ENCODE results near the gene SH3RF3. TPM values are rescaled to one million over a fixed set of nuclear protein-coding genes. Genes with fewer than 3 reads are reported as not detected.

SH3RF3 gene
- total and polyA plus RNA-seq, 9 of the 15 experiments (the other 6 are each of a cell fraction or from before 2014, with no cell fraction given): 0.02 TPM; not detected in 8

DNA sequence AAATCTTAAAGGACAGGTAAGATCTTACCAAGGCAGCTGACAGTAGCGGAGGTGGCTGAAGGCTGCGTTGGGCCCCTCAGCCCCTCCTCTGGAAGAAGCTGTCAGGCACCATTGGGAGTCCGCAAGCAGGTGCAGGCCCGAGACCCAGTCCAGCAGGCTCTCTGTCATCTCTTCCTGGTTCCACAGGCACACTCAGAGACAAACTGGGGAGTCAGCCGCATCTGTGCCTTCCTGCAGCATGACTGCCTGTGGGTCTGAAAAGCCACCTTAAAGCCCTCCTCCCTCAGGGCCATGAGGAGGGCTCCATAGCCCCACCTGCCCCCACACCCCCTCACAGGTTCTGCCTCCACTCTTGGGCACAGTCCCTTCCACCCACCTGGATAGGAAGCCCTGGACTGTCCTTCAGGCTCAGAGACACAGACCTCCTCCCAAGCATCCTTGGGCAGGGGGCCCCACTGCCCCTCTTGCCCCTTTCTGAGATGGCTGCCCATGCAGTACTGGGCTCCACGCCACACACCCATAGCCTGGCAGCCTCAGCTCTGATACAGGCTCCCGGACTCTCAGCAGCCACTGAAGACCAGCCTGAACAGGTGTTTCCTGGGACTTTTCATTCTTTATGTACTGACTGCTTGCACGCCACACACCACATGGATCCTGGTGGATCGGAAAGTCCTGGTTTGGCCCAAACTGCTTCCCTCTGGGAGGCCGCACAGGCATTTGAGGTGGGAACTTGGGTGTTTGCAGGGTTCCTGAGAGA, 245.0 kb downstream of the SH3RF3 start:
- H3K36me3 ChIP-seq (ENCODE audit: control insufficient read depth, insufficient read depth, low read length): no peaks in the 10 kb centered on the region
- no peak overlapping the region for H3K4me3 ChIP-seq
- WGBS (ENCODE audit: insufficient coverage, low coverage, missing lambda C conversion rate): under 1% methylated on average over 10 of the region's 10 CpGs
- H3K9ac ChIP-seq (ENCODE audit: insufficient read depth in 1 of 2, low read depth in 2 of 2, low read length in 2 of 2): no peak overlapping the region
- no peaks in the 10 kb centered on the region; a peak in 1 of 5 replicates for H3K4me1 ChIP-seq (replicated peaks in 1 of 2; ENCODE audit: control insufficient read depth in 2 of 2, insufficient read depth in 2 of 2, low read length in 2 of 2)
- CTCF ChIA-PET (ENCODE audit: low intra/inter-chr PET ratio): no interaction called here
- ATAC-seq (no peak), FAIRE-seq (no peak), DNase-seq (ENCODE audit: extremely low read depth in 1 of 4, low spot score in 3 of 4) (no peak)
- H3K4me2 ChIP-seq (ENCODE audit: insufficient read depth, low read length): no peak overlapping the region
- no TSS peak for BruUV-seq (replicated peaks)
- intact Hi-C loops (cut with micrococcal nuclease): no loop called here
- H3K27me3 ChIP-seq (ENCODE audit: control insufficient read depth in 2 of 2, insufficient read depth in 2 of 2, low read length in 2 of 2): peaks cover 6 to 75% of the 10 kb centered on the region in 2 experiments; a peak in 3 of 5 replicates
- no peak for TF ChIP-seq NFRKB (IDR thresholded peaks at IDR 0.05; ENCODE audit: low read depth)
- no peak for TF ChIP-seq HLTF (IDR thresholded peaks at IDR 0.05)
- TF ChIP-seq, protein P1, sequence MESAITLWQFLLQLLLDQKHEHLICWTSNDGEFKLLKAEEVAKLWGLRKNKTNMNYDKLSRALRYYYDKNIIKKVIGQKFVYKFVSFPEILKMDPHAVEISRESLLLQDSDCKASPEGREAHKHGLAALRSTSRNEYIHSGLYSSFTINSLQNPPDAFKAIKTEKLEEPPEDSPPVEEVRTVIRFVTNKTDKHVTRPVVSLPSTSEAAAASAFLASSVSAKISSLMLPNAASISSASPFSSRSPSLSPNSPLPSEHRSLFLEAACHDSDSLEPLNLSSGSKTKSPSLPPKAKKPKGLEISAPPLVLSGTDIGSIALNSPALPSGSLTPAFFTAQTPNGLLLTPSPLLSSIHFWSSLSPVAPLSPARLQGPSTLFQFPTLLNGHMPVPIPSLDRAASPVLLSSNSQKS (CRISPR knock-in tag; IDR thresholded peaks at IDR 0.05): no peak
- TF ChIP-seq NR1H2 (CRISPR knock-in tag; IDR thresholded peaks at IDR 0.05): no peak
- no peak for TF ChIP-seq ZNF274 (IDR thresholded peaks at IDR 0.05; ENCODE audit: borderline replicate concordance, low read depth, low read length)
- no peak for TF ChIP-seq SIN3A (IDR thresholded peaks at IDR 0.05; ENCODE audit: borderline replicate concordance in 2 of 2, control insufficient read depth in 1 of 2, low read depth in 2 of 2, low read length in 2 of 2)
- TF ChIP-seq NR2C1 (IDR thresholded peaks at IDR 0.05): no peak
- TF ChIP-seq NR2C1 (tag; IDR thresholded peaks at IDR 0.05): no peak
- TF ChIP-seq KDM1A (IDR thresholded peaks at IDR 0.05): no peak
- TF ChIP-seq ZNF24 (IDR thresholded peaks at IDR 0.05): no peak
- TF ChIP-seq ZSCAN32 (CRISPR knock-in tag; IDR thresholded peaks at IDR 0.05): no peak
- no peaks in the 10 kb centered on the region for H3K79me2 ChIP-seq (ENCODE audit: control insufficient read depth, insufficient read depth, low read length)
- no peak overlapping the region for H3K27ac ChIP-seq (ENCODE audit: extremely low read depth, low read depth, low read length)
- no peaks in the 10 kb centered on the region for H3K9me1 ChIP-seq (ENCODE audit: control insufficient read depth, insufficient read depth, low read length)
- in situ Hi-C loops (cut with MboI): no loop called here
- H2AFZ ChIP-seq (ENCODE audit: low read depth, low read length): no peak overlapping the region
- 0 out of 2 replicates have a peak, but pooled peaks cover 4% of the 10 kb centered on the region for H4K20me1 ChIP-seq (replicated peaks; ENCODE audit: control insufficient read depth, insufficient read depth, low read length)
- no peaks in the 10 kb centered on the region for H3K9me3 ChIP-seq (replicated peaks; ENCODE audit: control insufficient read depth, insufficient read depth, low read depth, low read length)
- POLR2A ChIA-PET: no interaction called here
